Measurements from ENCODE around the gene SORCS2. TPM values are rescaled to one million over a fixed set of nuclear protein-coding genes. Genes with fewer than 3 reads are reported as not detected.

The SORCS2 gene
- total RNA-seq, 1 experiment from 2014 or later = 4.1 TPM

DNA sequence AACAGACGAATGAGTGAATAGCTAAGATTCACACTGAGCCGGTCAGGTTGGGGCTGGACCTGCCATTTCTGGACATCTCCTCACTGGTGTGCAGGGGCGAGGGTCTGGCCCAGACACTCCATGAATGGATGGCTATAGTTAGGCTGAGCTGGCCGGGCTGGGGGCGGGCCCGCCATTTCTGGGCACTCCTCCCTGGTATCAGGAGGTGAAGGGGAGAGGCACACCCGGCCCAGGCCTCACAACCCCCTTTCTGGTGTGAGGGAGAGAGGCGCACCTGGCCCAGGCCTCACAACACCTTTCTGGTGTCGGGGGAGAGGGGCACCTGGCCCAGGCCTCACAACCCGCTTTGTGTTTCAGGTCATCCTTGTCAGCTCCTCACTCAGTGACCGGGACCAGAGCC lies 445.6 kb downstream of the SORCS2 start:
- H3K9ac ChIP-seq (ENCODE audit: low read length) = no peak overlapping the region
- BruUV-seq (replicated peaks) = no TSS peak
- H3K9me2 ChIP-seq (replicated peaks; ENCODE audit: low read length) = no peaks in the 10 kb centered on the region
- H2AFZ ChIP-seq (ENCODE audit: low read length) = no peak overlapping the region
- no peaks in the 10 kb centered on the region for H3K9me3 ChIP-seq (ENCODE audit: low read length)
- H3K4me3 ChIP-seq (ENCODE audit: low read length) = no peak overlapping the region
- H3K4me2 ChIP-seq (ENCODE audit: low read length) = no peak overlapping the region
- DNase-seq (no peak), ATAC-seq (no peak)
- H3K4me1 ChIP-seq (ENCODE audit: insufficient read depth, low read length) = no peaks in the 10 kb centered on the region
- H3K36me3 ChIP-seq (ENCODE audit: low read depth, low read length) = no peaks in the 10 kb centered on the region
- H3K27me3 ChIP-seq (ENCODE audit: low read length) = no peaks in the 10 kb centered on the region
- no peaks in the 10 kb centered on the region for H4K20me1 ChIP-seq (ENCODE audit: low read length)
- POLR2A ChIA-PET (ENCODE audit: unreplicated experiment) = no interaction called here
- no peaks in the 10 kb centered on the region for H3K79me2 ChIP-seq (ENCODE audit: low read length)
- CTCF ChIA-PET = no interaction called here
- no peaks in the 10 kb centered on the region for H3F3A ChIP-seq (ENCODE audit: low read length, unreplicated experiment)
- intact Hi-C loops (cut with micrococcal nuclease) = no loop called here
- H3K27ac ChIP-seq (ENCODE audit: low read length) = no peak overlapping the region
- TF ChIP-seq EZH2 (IDR thresholded peaks at IDR 0.05; ENCODE audit: low read length, unreplicated experiment) = no peak
- TF ChIP-seq, protein P1, sequence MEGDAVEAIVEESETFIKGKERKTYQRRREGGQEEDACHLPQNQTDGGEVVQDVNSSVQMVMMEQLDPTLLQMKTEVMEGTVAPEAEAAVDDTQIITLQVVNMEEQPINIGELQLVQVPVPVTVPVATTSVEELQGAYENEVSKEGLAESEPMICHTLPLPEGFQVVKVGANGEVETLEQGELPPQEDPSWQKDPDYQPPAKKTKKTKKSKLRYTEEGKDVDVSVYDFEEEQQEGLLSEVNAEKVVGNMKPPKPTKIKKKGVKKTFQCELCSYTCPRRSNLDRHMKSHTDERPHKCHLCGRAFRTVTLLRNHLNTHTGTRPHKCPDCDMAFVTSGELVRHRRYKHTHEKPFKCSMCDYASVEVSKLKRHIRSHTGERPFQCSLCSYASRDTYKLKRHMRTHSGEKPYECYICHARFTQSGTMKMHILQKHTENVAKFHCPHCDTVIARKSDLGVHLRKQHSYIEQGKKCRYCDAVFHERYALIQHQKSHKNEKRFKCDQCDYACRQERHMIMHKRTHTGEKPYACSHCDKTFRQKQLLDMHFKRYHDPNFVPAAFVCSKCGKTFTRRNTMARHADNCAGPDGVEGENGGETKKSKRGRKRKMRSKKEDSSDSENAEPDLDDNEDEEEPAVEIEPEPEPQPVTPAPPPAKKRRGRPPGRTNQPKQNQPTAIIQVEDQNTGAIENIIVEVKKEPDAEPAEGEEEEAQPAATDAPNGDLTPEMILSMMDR (conservative IDR thresholded peaks at IDR 0.05; ENCODE audit: low read depth, low read length) = no peak
- TF ChIP-seq EZH2phosphoT487 (IDR thresholded peaks at IDR 0.05; ENCODE audit: borderline replicate concordance, low read length) = no peak

DNA sequence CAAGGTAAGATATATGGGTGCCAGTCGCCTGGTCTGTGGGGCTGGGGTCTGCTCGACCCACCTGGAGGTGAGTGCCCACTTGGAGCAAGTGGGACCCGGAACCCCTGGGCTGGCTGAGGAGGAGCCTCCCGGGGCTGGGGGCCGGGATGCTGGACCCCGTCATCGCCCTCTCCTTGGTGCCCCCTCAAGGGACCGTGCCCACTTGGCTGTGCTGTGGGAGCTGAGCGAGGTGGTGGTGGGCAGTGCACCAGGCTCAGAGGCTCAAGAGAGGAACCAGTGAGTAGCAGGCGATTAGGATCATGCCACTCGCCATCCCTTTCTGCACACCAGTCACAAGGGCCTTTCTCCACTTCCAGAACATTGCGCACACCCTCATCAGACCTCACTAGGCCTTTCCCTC lies 446.2 kb downstream of the SORCS2 start:
- Histone ChIP-seq H3K79me2 (ENCODE audit: low read length) (no peaks in the 10 kb centered on the region), H4K20me1 (ENCODE audit: low read length) (no peaks in the 10 kb centered on the region), H3K36me3 (ENCODE audit: low read depth, low read length) (no peaks in the 10 kb centered on the region), H3K27me3 (ENCODE audit: low read length) (no peaks in the 10 kb centered on the region), H3K9me2 (replicated peaks; ENCODE audit: low read length) (no peaks in the 10 kb centered on the region), H3K9ac (ENCODE audit: low read length) (no peak overlapping the region), H3K4me1 (ENCODE audit: insufficient read depth, low read length) (no peaks in the 10 kb centered on the region), H3K9me3 (ENCODE audit: low read length) (no peaks in the 10 kb centered on the region), H3K4me2 (ENCODE audit: low read length) (no peak overlapping the region), H3K27ac (ENCODE audit: low read length) (no peak overlapping the region), H3K4me3 (ENCODE audit: low read length) (no peak overlapping the region), H2AFZ (ENCODE audit: low read length) (no peak overlapping the region), H3F3A (ENCODE audit: low read length, unreplicated experiment) (no peaks in the 10 kb centered on the region)
- TF ChIP-seq, protein P1 (conservative IDR thresholded peaks at IDR 0.05; ENCODE audit: low read depth, low read length) = no peak
- TF ChIP-seq EZH2phosphoT487 (IDR thresholded peaks at IDR 0.05; ENCODE audit: borderline replicate concordance, low read length) (no peak), EZH2 (IDR thresholded peaks at IDR 0.05; ENCODE audit: low read length, unreplicated experiment) (no peak)
- intact Hi-C loops (cut with micrococcal nuclease) = no loop called here
- CTCF ChIA-PET = no interaction called here
- ATAC-seq (no peak), DNase-seq (no peak)
- no TSS peak for BruUV-seq (replicated peaks)
- POLR2A ChIA-PET (ENCODE audit: unreplicated experiment) = no interaction called here

GRCh38 chr4:7638984-7639789 lies 446.8 kb downstream of the SORCS2 start:
- Histone ChIP-seq H3K4me3 (ENCODE audit: low read length) (no peak overlapping the region), H3K79me2 (ENCODE audit: low read length) (no peaks in the 10 kb centered on the region), H3K9me2 (replicated peaks; ENCODE audit: low read length) (no peaks in the 10 kb centered on the region), H3K9ac (ENCODE audit: low read length) (no peak overlapping the region), H2AFZ (ENCODE audit: low read length) (no peak overlapping the region), H3K4me1 (ENCODE audit: insufficient read depth, low read length) (no peaks in the 10 kb centered on the region), H3K27me3 (ENCODE audit: low read length) (no peaks in the 10 kb centered on the region), H3K9me3 (ENCODE audit: low read length) (no peaks in the 10 kb centered on the region), H3F3A (ENCODE audit: low read length, unreplicated experiment) (no peaks in the 10 kb centered on the region), H3K27ac (ENCODE audit: low read length) (no peak overlapping the region), H4K20me1 (ENCODE audit: low read length) (no peaks in the 10 kb centered on the region), H3K36me3 (ENCODE audit: low read depth, low read length) (no peaks in the 10 kb centered on the region), H3K4me2 (ENCODE audit: low read length) (no peak overlapping the region)
- POLR2A ChIA-PET (ENCODE audit: unreplicated experiment) = no interaction called here
- intact Hi-C loops (cut with micrococcal nuclease) = no loop called here
- TF ChIP-seq EZH2phosphoT487 (IDR thresholded peaks at IDR 0.05; ENCODE audit: borderline replicate concordance, low read length) (no peak), EZH2 (IDR thresholded peaks at IDR 0.05; ENCODE audit: low read length, unreplicated experiment) (no peak)
- TF ChIP-seq, protein P1 (conservative IDR thresholded peaks at IDR 0.05; ENCODE audit: low read depth, low read length) = no peak
- ATAC-seq (no peak), DNase-seq (no peak)
- CTCF ChIA-PET = no interaction called here
- no TSS peak for BruUV-seq (replicated peaks)

All from PC-3 (cell line).